ENCODE data around the gene AKR1C8. TPM values are rescaled to one million over a fixed set of nuclear protein-coding genes. Genes with fewer than 3 reads are reported as not detected.

AKR1C8 gene
- polyA plus RNA-seq, 1 donor from 2014 or later: 0.54 TPM

DNA sequence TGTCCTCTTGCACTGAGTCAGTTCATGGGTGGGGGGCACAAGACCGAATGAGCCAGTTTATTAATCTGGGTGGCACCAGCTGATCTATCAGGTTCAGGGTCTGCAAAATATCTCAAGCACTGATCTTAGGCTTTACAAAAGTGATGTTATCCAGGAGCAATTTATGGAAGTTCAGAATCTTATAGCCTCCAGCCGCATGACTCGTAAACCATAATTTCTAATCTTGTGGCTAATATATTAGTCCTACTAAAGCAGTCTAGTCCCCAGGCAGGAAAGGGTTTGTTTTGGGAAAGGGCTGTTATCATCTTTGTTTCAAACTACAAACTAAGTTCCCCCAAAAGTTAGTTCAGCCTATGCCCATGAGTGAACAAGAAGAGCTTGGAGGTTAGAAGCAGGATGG lies 33.9 kb downstream of the AKR1C8 start:
- Histone ChIP-seq H3K4me3 (ENCODE audit: low read length) (no peak overlapping the region), H3K9ac (ENCODE audit: low read length) (no peak overlapping the region), H3K9me2 (ENCODE audit: insufficient read depth, low read length) (no peaks in the 10 kb centered on the region), H3K4me2 (ENCODE audit: low read length) (no peak overlapping the region), H3K36me3 (ENCODE audit: insufficient read depth, low read length) (no peaks in the 10 kb centered on the region), H4K20me1 (ENCODE audit: insufficient read depth) (no peaks in the 10 kb centered on the region), H2AFZ (ENCODE audit: low read depth, low read length) (no peak overlapping the region), H3K27ac (ENCODE audit: low read length) (no peak overlapping the region), H3K9me3 (ENCODE audit: low read length) (no peaks in the 10 kb centered on the region), H3F3A (ENCODE audit: insufficient read depth, low read length, poor library complexity, severe bottlenecking) (no peaks in the 10 kb centered on the region), H3K27me3 (ENCODE audit: insufficient read depth, low read depth, low read length) (no peaks in the 10 kb centered on the region), H3K79me2 (replicated peaks; ENCODE audit: insufficient read depth, low read length) (no peaks in the 10 kb centered on the region)
- TF ChIP-seq EZH2 (IDR thresholded peaks at IDR 0.05; ENCODE audit: borderline replicate concordance, insufficient read depth, low read length, poor library complexity, severe bottlenecking): no peak

DNA sequence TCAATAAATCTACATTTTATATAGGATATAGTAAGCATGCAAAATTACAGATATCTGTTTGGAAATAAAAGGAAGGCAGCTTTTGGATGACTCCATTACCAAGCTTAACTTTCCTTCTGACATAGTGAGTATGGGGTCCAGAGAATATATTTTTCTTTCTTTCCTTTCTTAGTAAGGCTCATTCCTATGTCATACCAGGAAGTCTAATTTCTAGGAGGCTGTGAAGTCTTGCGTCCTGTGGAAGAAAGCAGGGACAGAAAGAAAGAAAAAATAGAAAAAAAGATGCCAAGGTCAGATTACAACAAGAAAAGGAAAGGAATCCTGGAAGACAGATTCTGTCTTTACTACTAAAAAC lies 36.3 kb downstream of the AKR1C8 start:
- no peak overlapping the region for H2AFZ ChIP-seq (ENCODE audit: low read depth, low read length)
- no peak overlapping the region for H3K4me3 ChIP-seq (ENCODE audit: low read length)
- no peaks in the 10 kb centered on the region for H4K20me1 ChIP-seq (ENCODE audit: insufficient read depth)
- TF ChIP-seq MXI1 (conservative IDR thresholded peaks at IDR 0.05; ENCODE audit: poor library complexity, severe bottlenecking): no peak
- H3K9me3 ChIP-seq (ENCODE audit: low read length): no peaks in the 10 kb centered on the region
- no peaks in the 10 kb centered on the region for H3K36me3 ChIP-seq (ENCODE audit: insufficient read depth, low read length)
- H3K4me2 ChIP-seq (ENCODE audit: low read length): no peak overlapping the region
- H3K79me2 ChIP-seq (replicated peaks; ENCODE audit: insufficient read depth, low read length): no peaks in the 10 kb centered on the region
- H3K27ac ChIP-seq (ENCODE audit: low read length): no peak overlapping the region
- no peaks in the 10 kb centered on the region for H3K9me2 ChIP-seq (ENCODE audit: insufficient read depth, low read length)
- H3K27me3 ChIP-seq (ENCODE audit: insufficient read depth, low read depth, low read length): no peaks in the 10 kb centered on the region
- no peaks in the 10 kb centered on the region for H3F3A ChIP-seq (ENCODE audit: insufficient read depth, low read length, poor library complexity, severe bottlenecking)
- H3K9ac ChIP-seq (ENCODE audit: low read length): no peak overlapping the region

DNA sequence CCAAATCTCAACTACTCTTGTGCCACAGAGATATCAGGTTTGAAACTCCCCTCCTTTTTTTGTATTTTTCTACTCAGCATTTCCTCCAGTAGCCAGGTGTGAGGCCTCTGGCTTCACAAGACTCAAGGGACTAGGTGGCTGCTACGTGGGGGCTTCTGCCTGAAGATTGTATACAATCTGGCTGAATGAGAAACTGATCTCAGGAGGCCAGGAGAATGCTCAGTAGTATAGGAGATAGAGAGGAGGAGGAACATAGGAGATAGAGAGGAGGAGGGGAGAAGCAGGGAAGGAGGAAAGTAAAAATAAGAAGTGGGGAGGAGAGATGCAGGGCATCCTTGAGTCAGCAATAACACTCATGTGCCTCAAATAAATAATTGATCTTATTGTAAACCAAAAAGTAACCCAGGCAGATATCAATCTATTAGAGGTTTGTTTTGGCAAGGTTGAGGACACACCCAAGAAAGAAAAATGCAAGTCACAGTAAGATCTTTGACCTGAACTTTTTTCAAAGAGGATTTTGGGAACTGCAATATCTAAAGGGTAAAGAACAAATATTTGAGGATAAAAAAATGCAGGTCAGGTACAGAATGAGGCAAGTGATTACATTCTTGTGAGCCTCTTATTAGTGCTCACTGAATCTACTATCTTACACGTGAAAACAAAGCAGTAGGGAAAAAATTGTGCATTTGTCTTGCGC lies 36.8 kb downstream of the AKR1C8 start:
- Histone ChIP-seq H4K20me1 (ENCODE audit: insufficient read depth) (no peaks in the 10 kb centered on the region), H3K27ac (ENCODE audit: low read length) (no peak overlapping the region), H3K4me3 (ENCODE audit: low read length) (no peak overlapping the region), H3K4me2 (ENCODE audit: low read length) (no peak overlapping the region), H3K79me2 (replicated peaks; ENCODE audit: insufficient read depth, low read length) (no peaks in the 10 kb centered on the region), H3K9me2 (ENCODE audit: insufficient read depth, low read length) (no peaks in the 10 kb centered on the region), H3K9ac (ENCODE audit: low read length) (no peak overlapping the region), H3K27me3 (ENCODE audit: insufficient read depth, low read depth, low read length) (no peaks in the 10 kb centered on the region), H3K36me3 (ENCODE audit: insufficient read depth, low read length) (no peaks in the 10 kb centered on the region), H3F3A (ENCODE audit: insufficient read depth, low read length, poor library complexity, severe bottlenecking) (no peaks in the 10 kb centered on the region), H2AFZ (ENCODE audit: low read depth, low read length) (no peak overlapping the region), H3K9me3 (ENCODE audit: low read length) (no peaks in the 10 kb centered on the region)
- TF ChIP-seq TAF1 (IDR thresholded peaks at IDR 0.05; ENCODE audit: low read depth) (no peak), RAD21 (conservative IDR thresholded peaks at IDR 0.05) (no peak), SMC3 (conservative IDR thresholded peaks at IDR 0.05; ENCODE audit: poor library complexity) (no peak), EP300 (conservative IDR thresholded peaks at IDR 0.05; ENCODE audit: poor library complexity, severe bottlenecking) (no peak), MXI1 (conservative IDR thresholded peaks at IDR 0.05; ENCODE audit: poor library complexity, severe bottlenecking) (no peak), EZH2 (IDR thresholded peaks at IDR 0.05; ENCODE audit: borderline replicate concordance, insufficient read depth, low read length, poor library complexity, severe bottlenecking) (no peak), POLR2AphosphoS5 (IDR thresholded peaks at IDR 0.05) (no peak)
- TF ChIP-seq, protein P1, sequence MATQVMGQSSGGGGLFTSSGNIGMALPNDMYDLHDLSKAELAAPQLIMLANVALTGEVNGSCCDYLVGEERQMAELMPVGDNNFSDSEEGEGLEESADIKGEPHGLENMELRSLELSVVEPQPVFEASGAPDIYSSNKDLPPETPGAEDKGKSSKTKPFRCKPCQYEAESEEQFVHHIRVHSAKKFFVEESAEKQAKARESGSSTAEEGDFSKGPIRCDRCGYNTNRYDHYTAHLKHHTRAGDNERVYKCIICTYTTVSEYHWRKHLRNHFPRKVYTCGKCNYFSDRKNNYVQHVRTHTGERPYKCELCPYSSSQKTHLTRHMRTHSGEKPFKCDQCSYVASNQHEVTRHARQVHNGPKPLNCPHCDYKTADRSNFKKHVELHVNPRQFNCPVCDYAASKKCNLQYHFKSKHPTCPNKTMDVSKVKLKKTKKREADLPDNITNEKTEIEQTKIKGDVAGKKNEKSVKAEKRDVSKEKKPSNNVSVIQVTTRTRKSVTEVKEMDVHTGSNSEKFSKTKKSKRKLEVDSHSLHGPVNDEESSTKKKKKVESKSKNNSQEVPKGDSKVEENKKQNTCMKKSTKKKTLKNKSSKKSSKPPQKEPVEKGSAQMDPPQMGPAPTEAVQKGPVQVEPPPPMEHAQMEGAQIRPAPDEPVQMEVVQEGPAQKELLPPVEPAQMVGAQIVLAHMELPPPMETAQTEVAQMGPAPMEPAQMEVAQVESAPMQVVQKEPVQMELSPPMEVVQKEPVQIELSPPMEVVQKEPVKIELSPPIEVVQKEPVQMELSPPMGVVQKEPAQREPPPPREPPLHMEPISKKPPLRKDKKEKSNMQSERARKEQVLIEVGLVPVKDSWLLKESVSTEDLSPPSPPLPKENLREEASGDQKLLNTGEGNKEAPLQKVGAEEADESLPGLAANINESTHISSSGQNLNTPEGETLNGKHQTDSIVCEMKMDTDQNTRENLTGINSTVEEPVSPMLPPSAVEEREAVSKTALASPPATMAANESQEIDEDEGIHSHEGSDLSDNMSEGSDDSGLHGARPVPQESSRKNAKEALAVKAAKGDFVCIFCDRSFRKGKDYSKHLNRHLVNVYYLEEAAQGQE (IDR thresholded peaks at IDR 0.05; ENCODE audit: borderline replicate concordance): no peak
- TF ChIP-seq, protein P2, sequence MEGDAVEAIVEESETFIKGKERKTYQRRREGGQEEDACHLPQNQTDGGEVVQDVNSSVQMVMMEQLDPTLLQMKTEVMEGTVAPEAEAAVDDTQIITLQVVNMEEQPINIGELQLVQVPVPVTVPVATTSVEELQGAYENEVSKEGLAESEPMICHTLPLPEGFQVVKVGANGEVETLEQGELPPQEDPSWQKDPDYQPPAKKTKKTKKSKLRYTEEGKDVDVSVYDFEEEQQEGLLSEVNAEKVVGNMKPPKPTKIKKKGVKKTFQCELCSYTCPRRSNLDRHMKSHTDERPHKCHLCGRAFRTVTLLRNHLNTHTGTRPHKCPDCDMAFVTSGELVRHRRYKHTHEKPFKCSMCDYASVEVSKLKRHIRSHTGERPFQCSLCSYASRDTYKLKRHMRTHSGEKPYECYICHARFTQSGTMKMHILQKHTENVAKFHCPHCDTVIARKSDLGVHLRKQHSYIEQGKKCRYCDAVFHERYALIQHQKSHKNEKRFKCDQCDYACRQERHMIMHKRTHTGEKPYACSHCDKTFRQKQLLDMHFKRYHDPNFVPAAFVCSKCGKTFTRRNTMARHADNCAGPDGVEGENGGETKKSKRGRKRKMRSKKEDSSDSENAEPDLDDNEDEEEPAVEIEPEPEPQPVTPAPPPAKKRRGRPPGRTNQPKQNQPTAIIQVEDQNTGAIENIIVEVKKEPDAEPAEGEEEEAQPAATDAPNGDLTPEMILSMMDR (IDR thresholded peaks at IDR 0.05; ENCODE audit: poor library complexity, severe bottlenecking): no peak
